Spleen (tissue), 11 donors: ENCODE data around the gene ANKRD50. TPM values are rescaled to one million over a fixed set of nuclear protein-coding genes. Genes with fewer than 3 reads are reported as not detected.

Experiments
- DNase-seq: peaks from one replicate; pipeline ENCODE4 v3.0.0-alpha.2; 2020
- H3K27ac ChIP-seq, 8 donors: fragments of 200-600 bp; sonication (generic) in 7 of 8; 1 replicate in 4 of 8; 2 replicates in 4 of 8; pipeline versions ENCODE4 v1.5.0 to v1.8.0; 2016 to 2021; ENCODE audit warnings: inconsistent platforms in 4 of 8, mild to moderate bottlenecking in 4 of 8, moderate library complexity in 1 of 8
- H3K27me3 ChIP-seq, 7 donors: fragments of 200-600 bp; sonication (generic) in 6 of 7; replicated peaks in 1 of 7; 1 replicate in 4 of 7; 2 replicates in 3 of 7; pipeline versions ENCODE4 v1.5.0 to v1.8.0; 2016 to 2021; ENCODE audit warnings: inconsistent platforms in 3 of 7, mild to moderate bottlenecking in 1 of 7
- H3K36me3 ChIP-seq, 6 donors: fragments of 200-600 bp; sonication (generic) in 5 of 6; 1 replicate in 4 of 6; 2 replicates in 2 of 6; pipeline versions ENCODE4 v1.5.0 to v1.8.0; 2016 to 2021; ENCODE audit warnings: inconsistent platforms in 2 of 6
- H3K4me1 ChIP-seq, 6 donors: fragments of 200-600 bp; sonication (generic) in 5 of 6; 1 replicate in 3 of 6; 2 replicates in 3 of 6; pipeline versions ENCODE4 v1.5.0 to v1.8.0; 2016 to 2021; ENCODE audit warnings: inconsistent platforms in 3 of 6
- H3K4me3 ChIP-seq, 8 donors: fragments of 200-600 bp; sonication (generic) in 7 of 8; 1 replicate in 4 of 8; 2 replicates in 4 of 8; pipeline versions ENCODE4 v1.5.0 to v1.8.0; 2016 to 2021; ENCODE audit warnings: inconsistent platforms in 4 of 8, mild to moderate bottlenecking in 4 of 8, moderate library complexity in 2 of 8
- H3K9me3 ChIP-seq, 8 donors: fragments of 200-600 bp; sonication (generic) in 7 of 8; 1 replicate in 4 of 8; 2 replicates in 4 of 8; pipeline versions ENCODE4 v1.5.0 to v1.8.0; 2016 to 2021; ENCODE audit warnings: inconsistent platforms in 4 of 8
- CTCF ChIP-seq, 11 experiments: fragments of 200-600 bp in 7 of 11; fragments of 450-650 bp in 4 of 11; sonication (generic) in 4 of 11; IDR thresholded peaks in 8 of 11; conservative IDR thresholded peaks in 3 of 11; 1 replicate in 7 of 11; 2 replicates in 4 of 11; pipeline versions ENCODE4 v1.4.0 to v1.8.0; 2016 to 2021; ENCODE audit warnings: antibody characterized with exemption in 11 of 11, inconsistent platforms in 4 of 11, mild to moderate bottlenecking in 1 of 11
- POLR2A ChIP-seq, 3 donors: fragments of 450-650 bp; IDR thresholded peaks; one replicate each; pipeline ENCODE4 v1.5.1; 2017; ENCODE audit warnings: antibody characterized with exemption in 3 of 3, mild to moderate bottlenecking in 1 of 3
- POLR2AphosphoS5 ChIP-seq, 3 donors: sonication (generic); formaldehyde crosslinking; IDR thresholded peaks; one replicate each; pipeline ENCODE4 v1.5.1; 2017; ENCODE audit warnings: antibody characterized with exemption in 3 of 3
- WGBS, 5 donors: extraction: QIAGEN DNeasy Blood & Tissue Kit in 3 of 5; methylation state at CpG; one replicate each; pipeline versions ENCODE4 v1.1.5 to v1.1.7; 2013 to 2018; 5-methylcytosine and 5-hydroxymethylcytosine counted together
- intact Hi-C: fragments of 100-400 bp; cut with DNase I; formaldehyde crosslinking; loops from one replicate; pipeline ENCODE4 v1.15.0; 2023; ENCODE audit warnings: low total_unique reads
- polyA plus RNA-seq, 3 donors: library from polyadenylated mRNA; stranded (reverse); fragments of 200-250 nt; gene quantifications; one replicate each; pipeline ENCODE4 v1.2.1, GENCODE V29; 2013
- total RNA-seq, 7 donors: library from RNA; depleted of rRNA in 3 of 7; stranded (reverse); fragments of >200 nt in 3 of 7; fragmentation: NEBNext Ultra II Directional in 4 of 7; extraction: Animal tissue kit (Norgen Biotek cat#: 25700) in 4 of 7; gene quantifications; one replicate each; pipeline versions ENCODE4 v1.1.0 to v1.2.1, GENCODE V29; 2016 to 2021
- donor health status: healthy with polysubstance abuse.
- donor health status: DM: no; HTN: no; CAD: no; lungs with moderate emphysema.
- donor health status: DM: no; HTN: no; CAD: no.
- donor health status: Bipolar disorder and iron deficiency.
- donor health status: healthy.
- donor health status: DM: no; HTN: no; CAD: no.
- donor health status: DM: yes; HTN: yes; CAD: no.

ANKRD50 gene
- total and polyA plus RNA-seq, 10 donors = 0.52 to 11.9 (median 9.0) TPM

GRCh38 chr4:124753941-124754581 is 41.5 kb upstream of the ANKRD50 start:
- WGBS, 5 donors = 73 to 88% (median 82%) methylated on average over 4 of the region's 4 CpGs
- no peaks in the 10 kb centered on the region for H3K4me1 ChIP-seq
- TF ChIP-seq CTCF (IDR thresholded peaks at IDR 0.05 in 8 of 11, conservative IDR thresholded peaks at IDR 0.05 in 3 of 11) = no peak
- TF ChIP-seq POLR2AphosphoS5 (IDR thresholded peaks at IDR 0.05) = no peak
- no peak for TF ChIP-seq POLR2A (IDR thresholded peaks at IDR 0.05)

GRCh38 chr4:124749421-124749820 is 36.9 kb upstream of the ANKRD50 start:
- Histone ChIP-seq H3K27me3 (no peaks in the 10 kb centered on the region), H3K36me3 (no peaks in the 10 kb centered on the region), H3K9me3 (no peaks in the 10 kb centered on the region), H3K4me3 (no peak overlapping the region), H3K27ac (no peak overlapping the region), H3K4me1 (no peaks in the 10 kb centered on the region)
- intact Hi-C loops = no loop called here
- DNase-seq = no peak
- WGBS, 5 donors = 90 to 96% (median 95%) methylated on average over 2 of the region's 2 CpGs
- TF ChIP-seq CTCF (IDR thresholded peaks at IDR 0.05 in 8 of 11, conservative IDR thresholded peaks at IDR 0.05 in 3 of 11) = no peak
- TF ChIP-seq POLR2AphosphoS5 (IDR thresholded peaks at IDR 0.05) = no peak
- TF ChIP-seq POLR2A (IDR thresholded peaks at IDR 0.05) = no peak

More at GRCh38 chr4:124753941-124754581, 41.5 kb upstream of the ANKRD50 start:
- Histone ChIP-seq H3K27me3 (no peaks in the 10 kb centered on the region), H3K36me3 (no peaks in the 10 kb centered on the region), H3K4me3 (no peak overlapping the region), H3K27ac (no peak overlapping the region), H3K9me3 (no peaks in the 10 kb centered on the region)
- no peak for DNase-seq
- intact Hi-C loops = no loop called here

GRCh38 chr4:124748965-124749364 is 36.4 kb upstream of the ANKRD50 start:
- DNase-seq = no peak
- 91 to 100% (median 98%) methylated on average over 1 of the region's 1 CpG for WGBS, 5 donors

More at GRCh38 chr4:124748965-124749364, 36.4 kb upstream of the ANKRD50 start:
- H3K27ac ChIP-seq = no peak overlapping the region
- intact Hi-C loops = no loop called here
- no peak overlapping the region for H3K4me3 ChIP-seq
- no peaks in the 10 kb centered on the region for H3K4me1 ChIP-seq
- no peaks in the 10 kb centered on the region for H3K27me3 ChIP-seq
- H3K36me3 ChIP-seq = no peaks in the 10 kb centered on the region
- TF ChIP-seq POLR2A (IDR thresholded peaks at IDR 0.05) = no peak
- no peak for TF ChIP-seq POLR2AphosphoS5 (IDR thresholded peaks at IDR 0.05)
- TF ChIP-seq CTCF (IDR thresholded peaks at IDR 0.05 in 8 of 11, conservative IDR thresholded peaks at IDR 0.05 in 3 of 11) = no peak
- no peaks in the 10 kb centered on the region for H3K9me3 ChIP-seq
